ENCODE measurements around the gene NDUFAF4.
A peak's percentile ranks its signal among the peaks of the same experiment; 100 is the strongest.

The NDUFAF4 gene

GRCh38 chr6:96897396-96898240 is at the start of gene NDUFAF4:
Gene NDUFAF4, minus strand, starts transcription at chr6:96897891. Its CDS starts 90 bp downstream, at chr6:96897801.
- Mint-ChIP-seq H3K27ac (peak within 1 kb of the TSS; percentile 80 to 97 (median 93)), H3K36me3 (ENCODE audit: low read depth) (peaks cover 13% of the 10 kb centered on the region), H3K9me3 (no peaks in the 10 kb centered on the region), H3K4me1 (peaks cover 30% of the 10 kb centered on the region), H3K27me3 (ENCODE audit: low read depth) (no peaks in the 10 kb centered on the region), H3K4me3 (peak within 1 kb of the TSS; percentile 87 to 91 (median 89))
- peak; percentile 93 to 97 (median 97) for TF ChIP-seq CTCF (IDR thresholded peaks at IDR 0.05; ENCODE audit: unreplicated experiment in 3 of 3)

GRCh38 chr6:96947055-96947454 is 49.4 kb upstream of the NDUFAF4 start:
- H3K36me3 Mint-ChIP-seq (ENCODE audit: low read depth), result no peaks in the 10 kb centered on the region
- H3K9me3 Mint-ChIP-seq, result peaks cover 3% of the 10 kb centered on the region
- peaks cover 4% of the 10 kb centered on the region for H3K27me3 Mint-ChIP-seq (ENCODE audit: low read depth)

GRCh38 chr6:96943555-96944215 is 46.0 kb upstream of the NDUFAF4 start:
- Mint-ChIP-seq H3K9me3 (peaks cover 1% of the 10 kb centered on the region), H3K4me1 (no peaks in the 10 kb centered on the region), H3K4me3 (no peak overlapping the region), H3K27ac (peak overlapping the region in 2 of 3 experiments; percentile 16 to 43), H3K27me3 (ENCODE audit: low read depth) (peaks cover 4% of the 10 kb centered on the region), H3K36me3 (ENCODE audit: low read depth) (no peaks in the 10 kb centered on the region)
- no peak for TF ChIP-seq CTCF (IDR thresholded peaks at IDR 0.05; ENCODE audit: unreplicated experiment in 3 of 3)

More at GRCh38 chr6:96947055-96947454, 49.4 kb upstream of the NDUFAF4 start:
- TF ChIP-seq CTCF (IDR thresholded peaks at IDR 0.05; ENCODE audit: unreplicated experiment in 3 of 3), result no peak
- Mint-ChIP-seq H3K27ac (no peak overlapping the region), H3K4me3 (no peak overlapping the region), H3K4me1 (no peaks in the 10 kb centered on the region)

DNA sequence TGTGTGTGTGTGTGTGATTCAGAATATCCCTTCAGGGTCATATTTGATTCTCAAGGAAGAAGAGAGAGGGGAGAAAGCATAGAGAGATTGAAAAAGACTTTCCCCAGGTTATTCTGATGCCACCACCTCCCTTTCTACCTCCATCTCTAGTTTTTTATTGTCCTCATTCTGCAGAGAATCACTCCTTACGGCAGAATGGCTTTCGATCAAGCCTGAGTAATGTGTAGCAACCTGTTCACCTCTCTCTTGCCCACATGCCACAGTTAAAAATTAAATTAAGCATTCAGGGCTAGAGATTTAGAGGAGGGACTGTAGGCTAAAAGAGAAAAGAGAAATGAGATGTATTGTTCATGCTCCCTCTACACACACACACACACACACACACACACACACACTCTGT is 45.0 kb upstream of the NDUFAF4 start:
- H3K36me3 Mint-ChIP-seq (ENCODE audit: low read depth), result no peaks in the 10 kb centered on the region
- H3K27ac Mint-ChIP-seq, result no peak overlapping the region
- no peak overlapping the region for H3K4me3 Mint-ChIP-seq
- no peaks in the 10 kb centered on the region for H3K4me1 Mint-ChIP-seq
- peaks cover 4% of the 10 kb centered on the region for H3K27me3 Mint-ChIP-seq (ENCODE audit: low read depth)
- no peaks in the 10 kb centered on the region for H3K9me3 Mint-ChIP-seq
- no peak for TF ChIP-seq CTCF (IDR thresholded peaks at IDR 0.05; ENCODE audit: unreplicated experiment in 3 of 3)

DNA sequence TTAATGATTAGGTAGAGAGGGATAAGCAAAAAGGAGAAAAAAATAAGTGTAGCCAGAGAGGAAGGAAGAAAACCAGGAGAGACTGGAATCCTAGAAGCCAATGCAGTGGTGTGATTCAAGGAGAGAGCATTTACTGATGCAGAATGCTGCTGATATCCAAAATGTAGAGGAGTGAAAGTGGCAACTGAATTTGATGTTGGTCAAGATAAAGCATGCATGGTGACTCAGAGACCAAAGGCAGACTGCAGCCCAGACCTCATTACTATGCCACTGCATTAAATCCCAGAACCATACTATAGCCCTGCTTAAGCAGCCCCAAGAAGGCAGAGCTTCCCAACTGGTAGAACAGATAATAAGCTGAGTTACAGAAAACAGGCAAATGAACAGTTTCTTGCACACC is 42.6 kb upstream of the NDUFAF4 start:
- Mint-ChIP-seq H3K9me3 (no peaks in the 10 kb centered on the region), H3K36me3 (ENCODE audit: low read depth) (no peaks in the 10 kb centered on the region), H3K4me1 (no peaks in the 10 kb centered on the region), H3K27me3 (ENCODE audit: low read depth) (peaks cover 8% of the 10 kb centered on the region), H3K4me3 (no peak overlapping the region), H3K27ac (no peak overlapping the region)
- TF ChIP-seq CTCF (IDR thresholded peaks at IDR 0.05; ENCODE audit: unreplicated experiment in 3 of 3), result no peak

Data from nephron (organoid).